ENCODE measurements around the gene SBNO1. TPM values are rescaled to one million over a fixed set of nuclear protein-coding genes. Genes with fewer than 3 reads are reported as not detected.
A peak's percentile ranks its signal among the peaks of the same experiment; 100 is the strongest.
"Not testable (repeated sequence)": the region's sequence is repeated elsewhere in the genome, so short reads cannot be mapped to it uniquely, and the experiment has no call there.

The SBNO1 gene
- polyA plus RNA-seq, 1 donor from 2014 or later, result 25.3 TPM

- Mint-ChIP-seq H3K4me1 (peaks cover 0 to 4% (median 2%) of the 10 kb centered on the region in 3 donors), H3K9me3 (no peaks in the 10 kb centered on the region), H3K36me3 (no peaks in the 10 kb centered on the region), H3K27ac (peak overlapping the region in 1 of 3 donors; percentile 31), H3K4me3 (no peak overlapping the region), H3K27me3 (no peaks in the 10 kb centered on the region)
These were observed 101.3 kb downstream of the SBNO1 start for GRCh38 chr12:123263196-123263817.

DNA sequence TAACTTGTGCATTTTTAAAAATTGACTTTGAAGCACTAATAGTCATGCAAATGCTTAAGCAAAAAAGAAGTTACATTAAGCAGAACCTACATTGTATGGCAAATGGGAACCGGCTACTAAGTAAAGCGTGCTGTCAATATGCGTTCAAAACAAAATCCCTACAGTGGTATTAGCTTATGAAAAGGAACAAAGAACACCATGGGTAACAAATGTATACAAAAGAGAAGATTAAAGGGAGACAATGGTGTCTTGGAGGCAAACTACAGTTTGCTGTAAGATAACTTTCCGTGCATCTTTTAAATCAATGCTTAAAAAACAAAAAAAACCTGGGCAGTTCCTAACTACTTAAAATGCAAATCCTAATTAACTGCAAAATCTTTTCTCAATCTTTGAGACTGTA, 103.5 kb downstream of the SBNO1 start:
- Mint-ChIP-seq H3K27me3 (no peaks in the 10 kb centered on the region), H3K4me1 (peaks cover 0 to 4% (median 2%) of the 10 kb centered on the region in 3 donors), H3K27ac (no peak overlapping the region), H3K36me3 (peaks cover 3% of the 10 kb centered on the region), H3K9me3 (no peaks in the 10 kb centered on the region), H3K4me3 (no peak overlapping the region)

GRCh38 chr12:123260081-123260480, 104.6 kb downstream of the SBNO1 start:
- Mint-ChIP-seq H3K9me3 (no peaks in the 10 kb centered on the region), H3K27me3 (no peaks in the 10 kb centered on the region), H3K36me3 (peaks cover 3% of the 10 kb centered on the region), H3K27ac (no peak overlapping the region), H3K4me3 (no peak overlapping the region), H3K4me1 (peaks cover 0 to 4% (median 2%) of the 10 kb centered on the region in 3 donors)

DNA sequence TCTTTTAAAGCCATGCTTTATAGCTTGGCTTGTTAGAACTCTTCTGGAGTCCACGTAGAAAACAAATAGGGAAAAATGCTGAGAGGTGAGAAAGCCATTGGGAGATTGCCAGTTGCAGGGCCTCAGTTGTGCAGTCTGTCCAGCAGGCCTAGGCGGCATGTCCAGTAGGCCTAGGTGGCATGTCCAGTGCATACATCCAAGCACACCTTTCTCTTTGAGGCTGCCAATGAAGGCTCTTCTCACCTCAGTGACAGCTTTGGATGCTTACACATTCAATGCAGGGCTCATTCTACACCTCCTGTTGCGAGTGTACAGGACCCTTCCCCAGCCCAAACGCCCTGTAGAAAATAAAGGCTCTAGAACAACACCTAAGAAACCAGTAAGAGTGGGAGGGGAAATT, 106.1 kb downstream of the SBNO1 start:
- no peaks in the 10 kb centered on the region for H3K9me3 Mint-ChIP-seq
- no peaks in the 10 kb centered on the region for H3K27me3 Mint-ChIP-seq
- H3K4me1 Mint-ChIP-seq, result peaks cover 1 to 4% (median 2%) of the 10 kb centered on the region in 3 donors
- peaks cover 3% of the 10 kb centered on the region for H3K36me3 Mint-ChIP-seq
- no peak overlapping the region for H3K27ac Mint-ChIP-seq
- H3K4me3 Mint-ChIP-seq, result no peak overlapping the region

DNA sequence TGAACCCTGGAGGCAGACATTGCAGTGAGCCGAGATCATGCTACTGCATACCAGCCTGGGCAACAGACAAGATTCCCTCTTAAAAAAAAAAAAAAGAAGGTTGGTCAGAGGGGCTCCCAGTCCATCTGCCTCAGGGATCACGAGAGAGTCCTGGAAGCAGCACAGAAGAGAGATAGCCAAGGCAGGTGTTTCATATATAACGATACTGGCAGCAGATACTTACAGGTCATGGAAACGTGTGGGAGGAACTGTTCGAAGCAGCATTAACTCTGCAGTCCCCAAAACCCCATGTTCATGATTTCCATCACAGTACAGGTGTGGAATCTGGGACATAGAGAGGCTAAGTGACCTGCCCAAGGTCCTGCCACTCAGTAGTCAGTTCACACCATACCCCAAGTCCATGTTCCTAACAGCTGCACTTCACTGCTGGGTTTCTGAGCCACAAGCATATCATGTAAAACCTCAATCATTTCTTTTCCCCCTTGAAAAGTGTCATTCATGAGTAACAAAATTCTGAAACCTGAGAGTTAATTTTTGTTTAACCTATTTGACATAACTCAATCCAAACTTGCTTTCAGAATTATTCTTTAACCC, 109.7 kb downstream of the SBNO1 start:
- Mint-ChIP-seq H3K27ac (no peak overlapping the region), H3K36me3 (peaks cover 4% of the 10 kb centered on the region), H3K4me3 (peak overlapping the region in 1 of 4 donors; percentile 57), H3K9me3 (no peaks in the 10 kb centered on the region), H3K4me1 (peaks cover 8 to 11% (median 9%) of the 10 kb centered on the region in 3 donors), H3K27me3 (no peaks in the 10 kb centered on the region)

DNA sequence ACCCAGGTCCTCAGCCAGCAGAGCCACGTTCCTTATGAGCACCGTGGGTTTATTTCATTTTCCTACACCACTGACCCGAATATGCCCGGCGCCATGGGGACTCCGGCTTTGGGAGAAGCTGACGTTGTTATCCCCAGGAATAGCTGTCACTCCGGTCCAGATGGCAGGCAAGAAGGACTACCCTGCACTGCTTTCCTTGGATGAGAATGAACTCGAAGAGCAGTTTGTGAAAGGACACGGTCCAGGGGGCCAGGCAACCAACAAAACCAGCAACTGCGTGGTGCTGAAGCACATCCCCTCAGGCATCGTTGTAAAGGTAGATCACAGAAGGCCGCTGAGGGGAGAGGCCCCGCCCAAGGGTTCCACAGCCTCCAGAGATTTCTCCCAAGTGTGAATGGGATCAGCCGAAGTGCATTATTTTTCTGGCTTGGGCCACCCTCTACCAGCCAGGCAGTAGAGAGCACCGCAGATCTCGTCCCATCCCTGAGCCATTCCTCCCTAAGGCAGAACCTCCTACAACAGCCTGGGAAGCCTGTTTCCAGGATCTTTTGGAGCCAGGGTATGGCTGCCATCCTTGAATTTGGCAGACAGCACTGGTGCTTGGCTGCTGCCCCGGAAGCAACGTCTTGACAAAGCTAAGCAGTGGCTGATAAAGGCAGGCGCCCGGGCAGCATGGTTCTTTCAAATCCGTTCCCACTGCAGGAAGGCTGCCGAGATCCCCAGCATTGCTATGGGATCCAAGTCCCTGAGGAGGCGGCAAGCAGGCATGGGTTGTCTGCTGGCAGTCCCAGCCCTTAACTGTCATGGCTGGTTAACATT, 110.8 kb downstream of the SBNO1 start:
- Mint-ChIP-seq H3K9me3 (no peaks in the 10 kb centered on the region), H3K36me3 (peaks cover 6% of the 10 kb centered on the region), H3K4me1 (peaks cover 8 to 14% (median 12%) of the 10 kb centered on the region in 3 donors), H3K27me3 (no peaks in the 10 kb centered on the region), H3K27ac (no peak overlapping the region), H3K4me3 (no peak overlapping the region)

GRCh38 chr12:123252365-123252764, 112.3 kb downstream of the SBNO1 start:
- not testable (repeated sequence) for H3K36me3 Mint-ChIP-seq, H3K9me3 Mint-ChIP-seq, H3K4me3 Mint-ChIP-seq, H3K27me3 Mint-ChIP-seq, H3K27ac Mint-ChIP-seq
- peaks cover 14 to 20% (median 19%) of the 10 kb centered on the region in 3 donors for H3K4me1 Mint-ChIP-seq

DNA sequence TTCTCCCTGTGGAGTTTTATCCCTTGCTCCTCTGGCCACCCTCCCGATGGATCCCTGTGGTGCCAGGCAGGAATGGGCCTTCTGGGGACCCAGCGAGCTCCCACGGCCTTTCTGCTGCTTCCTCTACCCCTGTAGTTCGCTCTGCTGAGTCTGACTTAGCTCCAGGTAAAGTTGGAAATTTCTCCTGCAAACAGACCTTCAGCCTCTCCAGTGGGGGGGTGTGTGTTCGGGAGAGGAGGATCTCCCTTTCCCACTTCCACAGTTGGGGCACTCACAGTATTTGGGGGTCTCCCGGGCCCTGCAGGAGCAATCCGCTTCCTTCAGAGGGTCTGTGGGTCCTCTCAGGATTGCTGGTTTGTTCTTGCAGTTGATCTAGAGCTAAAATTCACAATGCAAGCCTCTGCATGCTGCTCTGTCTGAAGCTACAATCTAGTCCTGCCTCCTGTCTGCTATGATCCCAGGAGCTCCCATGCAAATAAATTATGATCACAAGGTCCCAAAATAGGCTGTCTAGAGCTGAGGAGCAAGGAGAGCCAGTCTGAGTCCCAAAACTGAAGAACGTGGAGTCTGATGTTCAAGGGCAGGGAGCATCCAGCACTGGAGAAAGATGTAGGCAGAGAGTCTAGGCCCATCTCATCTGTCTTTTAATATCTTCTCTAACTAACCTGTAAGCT, 113.1 kb downstream of the SBNO1 start:
- Mint-ChIP-seq H3K27ac (no peak overlapping the region), H3K4me3 (no peak overlapping the region), H3K9me3 (peaks cover 0 to 3% (median 0%) of the 10 kb centered on the region in 3 donors), H3K4me1 (peaks cover 20 to 25% (median 25%) of the 10 kb centered on the region in 3 donors), H3K36me3 (peaks cover 6% of the 10 kb centered on the region), H3K27me3 (no peaks in the 10 kb centered on the region)

GRCh38 chr12:123250471-123251383, 113.9 kb downstream of the SBNO1 start:
- H3K27me3 Mint-ChIP-seq, result no peaks in the 10 kb centered on the region
- H3K36me3 Mint-ChIP-seq, result peaks cover 6% of the 10 kb centered on the region
- H3K27ac Mint-ChIP-seq, result no peak overlapping the region
- peaks cover 21 to 29% (median 27%) of the 10 kb centered on the region in 3 donors for H3K4me1 Mint-ChIP-seq
- peak overlapping the region in 1 of 4 donors; percentile 22 for H3K4me3 Mint-ChIP-seq
- peaks cover 0 to 3% (median 0%) of the 10 kb centered on the region in 3 donors for H3K9me3 Mint-ChIP-seq

- H3K36me3 Mint-ChIP-seq, H3K27me3 Mint-ChIP-seq, H3K4me3 Mint-ChIP-seq, H3K9me3 Mint-ChIP-seq, H3K27ac Mint-ChIP-seq: not testable (repeated sequence)
- peaks cover 27 to 34% (median 33%) of the 10 kb centered on the region in 3 donors for H3K4me1 Mint-ChIP-seq
These were observed 115.5 kb downstream of the SBNO1 start for GRCh38 chr12:123248996-123249741.

- Mint-ChIP-seq H3K4me1 (peaks cover 27 to 36% (median 33%) of the 10 kb centered on the region in 3 donors), H3K4me3 (peak overlapping the region in 1 of 4 donors; percentile 72)
- not testable (repeated sequence) for H3K27me3 Mint-ChIP-seq, H3K9me3 Mint-ChIP-seq, H3K36me3 Mint-ChIP-seq, H3K27ac Mint-ChIP-seq
These were observed 116.5 kb downstream of the SBNO1 start for GRCh38 chr12:123248129-123248528.

DNA sequence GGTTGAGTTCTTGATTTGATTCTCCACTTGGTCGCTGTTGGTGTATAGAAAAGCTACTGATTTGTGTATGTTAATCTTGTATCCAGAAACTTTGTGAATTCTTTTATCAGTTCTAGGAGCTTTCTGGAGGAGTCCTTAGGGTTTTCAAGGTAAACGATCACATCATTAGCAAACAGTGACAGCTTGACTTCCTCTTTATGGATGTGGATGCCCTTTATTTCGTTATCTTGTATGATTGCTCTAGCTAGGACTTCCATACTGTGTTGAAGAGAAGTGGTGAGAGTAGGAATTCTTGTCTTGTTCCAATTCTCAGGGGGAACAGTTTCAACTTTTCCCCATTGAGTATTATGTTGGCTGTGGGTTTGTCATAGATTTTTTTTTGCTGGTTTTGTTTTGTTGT, 119.0 kb downstream of the SBNO1 start:
- Mint-ChIP-seq H3K4me3 (peak overlapping the region in 1 of 4 donors; percentile 30), H3K27ac (peak overlapping the region in 1 of 3 donors; percentile 19), H3K9me3 (peaks cover 0 to 3% (median 0%) of the 10 kb centered on the region in 3 donors), H3K27me3 (no peaks in the 10 kb centered on the region), H3K4me1 (peaks cover 33 to 44% (median 44%) of the 10 kb centered on the region in 3 donors), H3K36me3 (peaks cover 6% of the 10 kb centered on the region)

- H3K9me3 Mint-ChIP-seq, result peaks cover 0 to 3% (median 0%) of the 10 kb centered on the region in 3 donors
- H3K4me3 Mint-ChIP-seq, result no peak overlapping the region
- H3K4me1 Mint-ChIP-seq, result peaks cover 31 to 36% (median 34%) of the 10 kb centered on the region in 3 donors
- H3K27me3 Mint-ChIP-seq, result no peaks in the 10 kb centered on the region
- peaks cover 3% of the 10 kb centered on the region for H3K36me3 Mint-ChIP-seq
- peak overlapping the region in 1 of 3 donors; percentile 42 for H3K27ac Mint-ChIP-seq
These were observed 120.9 kb downstream of the SBNO1 start for GRCh38 chr12:123243671-123244262.

All from IgD-negative memory B cell (primary cell).